Suprapubic skin (tissue), 4 donors: ENCODE results near the gene PRKCQ. TPM values are rescaled to one million over a fixed set of nuclear protein-coding genes. Genes with fewer than 3 reads are reported as not detected.

ENCODE experiments used
- DNase-seq, 2 donors: peaks; one replicate each; pipeline ENCODE4 v3.0.0-alpha.2; 2019; ENCODE audit warnings: low spot score in 2 of 2
- H3K27ac ChIP-seq: fragments of 200-600 bp; sonication (generic); one replicate; pipeline ENCODE4 v1.5.1; 2019
- H3K27me3 ChIP-seq: fragments of 200-600 bp; sonication (generic); one replicate; pipeline ENCODE4 v1.5.1; 2019
- H3K36me3 ChIP-seq: fragments of 200-600 bp; sonication (generic); one replicate; pipeline ENCODE4 v1.5.1; 2019
- H3K4me1 ChIP-seq: fragments of 200-600 bp; sonication (generic); one replicate; pipeline ENCODE4 v1.5.1; 2019
- H3K4me3 ChIP-seq: fragments of 200-600 bp; sonication (generic); one replicate; pipeline ENCODE4 v1.5.1; 2019; ENCODE audit warnings: mild to moderate bottlenecking
- H3K9me3 ChIP-seq: fragments of 200-600 bp; sonication (generic); one replicate; pipeline ENCODE4 v1.5.1; 2019
- EP300 ChIP-seq: sonication (generic); formaldehyde crosslinking; IDR thresholded peaks from one replicate; pipeline ENCODE4 v1.6.1; 2017; ENCODE audit warnings: antibody characterized with exemption
- POLR2A ChIP-seq, 2 donors: fragments of 450-650 bp; IDR thresholded peaks; one replicate each; pipeline ENCODE4 v1.6.1; 2017; ENCODE audit warnings: antibody characterized with exemption in 2 of 2, mild to moderate bottlenecking in 2 of 2, moderate library complexity in 2 of 2
- POLR2AphosphoS5 ChIP-seq, 3 donors: sonication (generic); formaldehyde crosslinking; IDR thresholded peaks; one replicate each; pipeline ENCODE4 v1.6.1; 2017; ENCODE audit warnings: antibody characterized with exemption in 3 of 3
- WGBS: methylation state at CpG from one replicate; pipeline ENCODE4 v1.1.5; 2018; 5-methylcytosine and 5-hydroxymethylcytosine counted together
- total RNA-seq, 4 donors: library from RNA; depleted of rRNA; stranded (reverse); fragments of >200 nt; gene quantifications; one replicate each; pipeline ENCODE4 v1.1.0, GENCODE V29; 2016
- TF ChIP-seq, protein P1 (sequence below), 2 donors: fragments of 200-600 bp in 1 of 2; fragments of 450-650 bp in 1 of 2; sonication (generic) in 1 of 2; IDR thresholded peaks; one replicate each; pipeline ENCODE4 v1.5.1; 2016 to 2019; ENCODE audit warnings: antibody characterized with exemption in 2 of 2, mild to moderate bottlenecking in 1 of 2, moderate library complexity in 1 of 2

The PRKCQ gene
- total RNA-seq, 4 donors from 2014 or later, result 0.51 to 1.0 TPM; not detected in 2

DNA sequence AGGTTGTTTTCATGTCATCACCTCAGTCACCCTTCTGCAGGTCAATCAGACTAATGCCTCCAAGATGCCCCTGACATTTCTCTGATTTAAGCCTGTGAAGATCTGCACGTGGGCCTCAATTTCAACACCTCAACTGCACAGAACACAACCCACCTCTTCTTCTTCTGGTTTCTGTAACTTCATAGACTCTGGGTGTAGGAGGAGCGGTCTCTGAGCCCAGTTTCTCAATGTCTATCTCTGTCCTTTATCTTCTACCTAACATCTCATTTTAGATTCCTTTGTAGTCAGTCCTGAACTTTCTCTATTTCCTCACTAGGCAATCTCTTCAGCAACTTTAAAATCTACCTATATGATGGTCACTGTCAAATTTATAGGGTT lies 85.6 kb downstream of the PRKCQ start:
- H3K4me1 ChIP-seq, result no peaks in the 10 kb centered on the region
- H3K27me3 ChIP-seq, result peaks cover 16% of the 10 kb centered on the region
- H3K27ac ChIP-seq, result no peak overlapping the region
- 82% methylated on average over 2 of the region's 2 CpGs for WGBS
- no peak for DNase-seq
- no peaks in the 10 kb centered on the region for H3K36me3 ChIP-seq
- no peak overlapping the region for H3K4me3 ChIP-seq
- TF ChIP-seq EP300 (no peak), POLR2AphosphoS5 (IDR thresholded peaks at IDR 0.05) (no peak), POLR2A (IDR thresholded peaks at IDR 0.05) (no peak)
- TF ChIP-seq, protein P1, sequence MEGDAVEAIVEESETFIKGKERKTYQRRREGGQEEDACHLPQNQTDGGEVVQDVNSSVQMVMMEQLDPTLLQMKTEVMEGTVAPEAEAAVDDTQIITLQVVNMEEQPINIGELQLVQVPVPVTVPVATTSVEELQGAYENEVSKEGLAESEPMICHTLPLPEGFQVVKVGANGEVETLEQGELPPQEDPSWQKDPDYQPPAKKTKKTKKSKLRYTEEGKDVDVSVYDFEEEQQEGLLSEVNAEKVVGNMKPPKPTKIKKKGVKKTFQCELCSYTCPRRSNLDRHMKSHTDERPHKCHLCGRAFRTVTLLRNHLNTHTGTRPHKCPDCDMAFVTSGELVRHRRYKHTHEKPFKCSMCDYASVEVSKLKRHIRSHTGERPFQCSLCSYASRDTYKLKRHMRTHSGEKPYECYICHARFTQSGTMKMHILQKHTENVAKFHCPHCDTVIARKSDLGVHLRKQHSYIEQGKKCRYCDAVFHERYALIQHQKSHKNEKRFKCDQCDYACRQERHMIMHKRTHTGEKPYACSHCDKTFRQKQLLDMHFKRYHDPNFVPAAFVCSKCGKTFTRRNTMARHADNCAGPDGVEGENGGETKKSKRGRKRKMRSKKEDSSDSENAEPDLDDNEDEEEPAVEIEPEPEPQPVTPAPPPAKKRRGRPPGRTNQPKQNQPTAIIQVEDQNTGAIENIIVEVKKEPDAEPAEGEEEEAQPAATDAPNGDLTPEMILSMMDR (IDR thresholded peaks at IDR 0.05), result no peak
- no peaks in the 10 kb centered on the region for H3K9me3 ChIP-seq

DNA sequence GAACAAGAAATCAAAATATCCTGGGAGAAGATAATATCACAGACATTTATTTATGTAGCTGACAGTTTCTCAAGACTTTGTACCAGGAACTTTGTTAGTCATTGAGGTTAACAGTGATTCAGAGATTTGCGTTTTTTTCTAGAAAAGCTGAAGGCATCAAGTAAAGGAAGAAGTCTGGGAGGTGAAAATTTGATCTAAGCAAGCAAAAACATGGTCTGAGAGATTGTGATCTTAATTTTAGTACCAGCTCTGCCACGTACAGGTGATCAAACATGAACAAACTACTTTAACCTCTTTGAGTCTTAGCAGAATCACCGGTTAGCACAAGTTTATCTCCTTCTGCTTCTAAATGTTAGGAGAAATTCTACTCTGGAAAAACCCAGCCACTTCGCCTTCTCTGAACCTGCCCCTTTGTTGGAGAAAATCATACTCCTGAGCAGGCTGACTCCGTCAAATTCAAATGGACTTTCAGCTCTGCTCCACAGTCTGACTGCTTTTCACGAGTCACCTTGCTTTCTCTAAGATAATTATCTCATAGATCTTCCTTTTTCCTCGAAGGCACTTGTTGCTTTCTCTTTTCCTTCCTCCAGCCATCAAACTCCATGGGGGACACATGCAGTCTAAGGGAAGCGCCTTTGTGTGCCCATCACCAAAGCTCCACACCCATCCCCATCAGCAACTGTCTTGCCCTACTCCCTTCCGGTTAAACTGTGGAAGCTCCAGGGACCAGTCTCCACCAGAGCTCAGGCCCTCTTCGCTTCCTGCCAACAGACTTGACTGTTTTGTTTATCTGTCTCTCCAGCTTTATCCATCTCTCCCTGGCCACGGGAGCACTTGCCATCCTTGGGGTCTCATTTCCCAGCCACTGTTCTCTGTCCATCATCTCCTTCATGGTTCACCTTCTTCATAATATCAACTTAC lies 86.3 kb downstream of the PRKCQ start:
- TF ChIP-seq POLR2A (IDR thresholded peaks at IDR 0.05) (no peak), POLR2AphosphoS5 (IDR thresholded peaks at IDR 0.05) (no peak), EP300 (no peak)
- TF ChIP-seq, protein P1 (IDR thresholded peaks at IDR 0.05), result no peak
- no peak overlapping the region for H3K4me3 ChIP-seq
- H3K4me1 ChIP-seq, result no peaks in the 10 kb centered on the region
- H3K36me3 ChIP-seq, result no peaks in the 10 kb centered on the region
- WGBS, result 61% methylated on average over 11 of the region's 11 CpGs
- peaks cover 18% of the 10 kb centered on the region for H3K27me3 ChIP-seq
- DNase-seq, result no peak
- no peaks in the 10 kb centered on the region for H3K9me3 ChIP-seq
- H3K27ac ChIP-seq, result no peak overlapping the region

DNA sequence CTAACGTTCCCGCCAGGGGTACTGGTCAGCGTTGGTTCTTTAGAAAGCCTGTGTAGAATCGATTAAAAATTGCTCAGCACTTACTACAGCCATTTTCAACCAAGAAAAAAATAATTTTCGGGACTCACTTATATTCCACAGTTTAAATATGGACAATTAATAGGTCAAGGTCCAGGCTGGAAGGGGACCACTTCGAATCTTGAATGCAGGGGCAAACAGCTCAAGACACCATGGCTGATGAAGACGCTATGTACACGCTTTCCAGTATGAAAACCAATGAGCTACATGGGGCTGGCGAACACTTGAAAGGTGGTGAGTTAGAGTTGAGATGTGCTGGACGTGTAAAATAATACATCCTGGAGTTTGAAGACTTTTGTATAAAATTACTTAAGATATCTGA lies 87.2 kb downstream of the PRKCQ start:
- WGBS, result 87% methylated on average over 10 of the region's 10 CpGs
- DNase-seq, result no peak
- peaks cover 18% of the 10 kb centered on the region for H3K27me3 ChIP-seq
- no peaks in the 10 kb centered on the region for H3K36me3 ChIP-seq
- no peak for TF ChIP-seq EP300
- no peak for TF ChIP-seq POLR2A (IDR thresholded peaks at IDR 0.05)
- TF ChIP-seq, protein P1 (IDR thresholded peaks at IDR 0.05), result no peak
- no peak for TF ChIP-seq POLR2AphosphoS5 (IDR thresholded peaks at IDR 0.05)
- no peak overlapping the region for H3K27ac ChIP-seq
- H3K4me3 ChIP-seq, result no peak overlapping the region
- no peaks in the 10 kb centered on the region for H3K9me3 ChIP-seq
- H3K4me1 ChIP-seq, result no peaks in the 10 kb centered on the region

DNA sequence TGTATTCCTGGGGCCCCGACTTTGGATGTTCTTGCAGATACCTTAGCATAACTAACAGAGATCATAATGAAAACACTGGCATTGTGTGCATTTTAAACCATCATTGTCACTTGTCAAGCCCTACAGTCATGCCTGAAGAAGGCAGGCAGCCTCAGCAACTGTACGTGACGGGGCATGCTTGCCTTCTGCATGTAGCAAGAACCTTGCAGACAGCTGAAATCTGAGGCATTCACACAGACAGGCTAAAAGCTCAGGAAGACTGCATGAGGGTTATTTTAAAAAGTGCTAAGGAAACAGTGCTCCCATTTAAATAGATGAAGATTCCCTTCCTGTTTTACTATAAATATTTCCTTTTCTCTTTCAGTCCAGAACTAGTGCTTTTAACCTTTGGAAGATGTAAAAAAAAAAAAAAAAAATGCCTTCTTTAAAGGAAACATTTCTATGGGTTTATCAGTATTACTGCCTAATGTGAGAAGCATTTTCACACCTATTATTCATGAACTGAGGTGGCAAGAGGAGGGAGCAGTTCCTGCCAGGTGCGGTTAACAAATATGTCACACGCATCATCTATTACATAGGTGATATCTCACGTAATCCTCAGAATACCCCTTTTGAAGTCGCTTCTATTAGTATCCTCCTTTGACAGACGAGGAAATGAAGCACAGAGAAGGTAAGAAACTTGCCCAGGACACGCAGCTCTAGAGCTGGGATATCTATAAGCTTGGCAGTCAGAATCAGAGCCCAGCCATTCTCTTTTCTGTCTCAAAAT lies 88.1 kb downstream of the PRKCQ start:
- no peak overlapping the region for H3K27ac ChIP-seq
- TF ChIP-seq POLR2AphosphoS5 (IDR thresholded peaks at IDR 0.05) (no peak), EP300 (no peak), POLR2A (IDR thresholded peaks at IDR 0.05) (no peak)
- TF ChIP-seq, protein P1 (IDR thresholded peaks at IDR 0.05), result no peak
- H3K9me3 ChIP-seq, result no peaks in the 10 kb centered on the region
- no peak for DNase-seq
- no peaks in the 10 kb centered on the region for H3K36me3 ChIP-seq
- H3K4me3 ChIP-seq, result no peak overlapping the region
- H3K27me3 ChIP-seq, result peaks cover 18% of the 10 kb centered on the region
- 48% methylated on average over 9 of the region's 9 CpGs for WGBS
- H3K4me1 ChIP-seq, result no peaks in the 10 kb centered on the region

DNA sequence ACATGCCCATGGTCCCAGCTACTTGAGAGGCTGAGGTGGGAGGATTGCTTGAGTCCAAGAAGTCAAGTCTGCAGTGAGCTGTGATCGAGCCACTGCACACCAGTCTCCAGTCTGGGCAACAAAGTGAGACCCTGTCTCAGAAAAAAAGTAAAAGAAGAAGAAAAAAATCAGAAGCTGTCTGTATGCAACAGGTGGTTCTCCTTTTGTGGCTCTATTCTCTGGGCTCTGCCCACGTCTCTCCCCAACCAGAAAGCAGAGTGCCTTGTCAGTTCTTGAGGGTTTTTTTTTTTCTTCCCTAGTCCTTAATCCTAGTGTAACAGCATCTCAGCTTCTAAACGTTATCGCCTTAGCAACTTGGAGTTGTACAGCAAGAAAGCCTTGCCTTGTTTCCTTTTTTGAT lies 89.5 kb downstream of the PRKCQ start:
- TF ChIP-seq, protein P1 (IDR thresholded peaks at IDR 0.05), result no peak
- TF ChIP-seq POLR2A (IDR thresholded peaks at IDR 0.05) (no peak), POLR2AphosphoS5 (IDR thresholded peaks at IDR 0.05) (no peak), EP300 (no peak)
- Histone ChIP-seq H3K36me3 (no peaks in the 10 kb centered on the region), H3K4me1 (no peaks in the 10 kb centered on the region), H3K27ac (no peak overlapping the region), H3K4me3 (no peak overlapping the region), H3K9me3 (no peaks in the 10 kb centered on the region), H3K27me3 (peaks cover 18% of the 10 kb centered on the region)
- WGBS, result 70% methylated on average over 4 of the region's 4 CpGs
- DNase-seq, result no peak
